SIG-M5 (cell line): ENCODE measurements around the gene DKC1.
"Not testable (repeated sequence)": the region's sequence is repeated elsewhere in the genome, so short reads cannot be mapped to it uniquely, and the experiment has no call there.

Source experiments
- DNase-seq: peaks from one replicate; lab custom pipeline; 2025; lab: John Stamatoyannopoulos, UW

Gene DKC1

GRCh38 chrX:154791939-154792338 lies 29.3 kb downstream of the DKC1 start:
- no peak for DNase-seq

GRCh38 chrX:154793084-154793795 lies 30.6 kb downstream of the DKC1 start:
- no peak for DNase-seq

DNA sequence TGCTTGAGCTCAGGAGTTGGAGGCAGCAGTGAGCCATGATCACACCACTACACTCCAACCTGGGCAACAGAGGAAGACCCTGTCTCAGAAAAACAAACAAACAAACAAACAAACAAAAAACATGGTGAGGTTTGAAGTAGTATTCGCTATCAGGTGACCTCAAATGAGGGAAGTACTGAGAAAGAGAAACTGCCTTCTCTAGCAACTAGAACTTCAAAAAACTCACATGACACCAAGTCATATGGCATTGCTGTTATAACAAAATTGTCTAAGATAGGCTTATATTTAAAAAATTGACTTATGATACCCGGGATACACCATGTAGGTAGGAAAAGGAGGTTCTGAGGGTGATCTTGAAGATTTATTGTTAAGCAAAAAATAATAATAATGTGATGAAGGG lies 32.4 kb downstream of the DKC1 start:
- DNase-seq: no peak

- DNase-seq: no peak
Measured at GRCh38 chrX:154797006-154797405, 34.3 kb downstream of the DKC1 start.

- DNase-seq: no peak
Measured at GRCh38 chrX:154799556-154800348, 37.1 kb downstream of the DKC1 start.

DNA sequence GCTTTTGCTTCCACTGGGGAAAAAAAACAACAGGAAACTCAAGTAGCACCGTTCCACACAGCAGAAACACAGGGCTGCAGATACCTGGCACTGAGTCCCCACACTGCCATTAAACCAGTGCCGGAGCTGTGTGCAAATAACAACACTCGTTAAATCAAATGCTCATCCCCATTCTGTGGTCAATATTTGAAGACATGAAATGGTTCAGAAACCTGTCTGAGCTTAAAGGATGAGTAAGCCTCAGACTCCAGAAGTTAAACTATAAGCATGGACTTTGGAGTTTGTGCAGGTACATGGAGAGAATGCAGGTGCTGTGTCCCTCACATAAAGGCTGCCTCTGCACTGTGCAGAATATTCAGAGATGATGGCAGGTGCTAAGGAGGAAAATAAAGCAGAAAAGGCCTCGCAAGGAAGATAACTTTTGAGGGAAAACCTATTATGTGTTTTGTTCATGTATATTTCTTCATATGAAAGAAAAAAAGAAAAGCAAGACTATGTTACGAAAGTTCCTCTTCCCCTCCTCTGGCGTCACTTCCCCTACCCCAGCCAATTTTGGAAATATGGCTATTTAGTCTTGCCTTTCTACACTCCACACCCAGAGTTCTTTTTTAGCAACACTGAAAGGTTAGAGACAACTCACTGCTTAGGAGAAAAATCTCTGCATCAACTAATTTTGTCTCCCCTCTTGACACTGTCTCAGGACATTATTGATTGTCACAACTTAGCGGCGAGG lies 38.0 kb downstream of the DKC1 start:
- DNase-seq: no peak

DNA sequence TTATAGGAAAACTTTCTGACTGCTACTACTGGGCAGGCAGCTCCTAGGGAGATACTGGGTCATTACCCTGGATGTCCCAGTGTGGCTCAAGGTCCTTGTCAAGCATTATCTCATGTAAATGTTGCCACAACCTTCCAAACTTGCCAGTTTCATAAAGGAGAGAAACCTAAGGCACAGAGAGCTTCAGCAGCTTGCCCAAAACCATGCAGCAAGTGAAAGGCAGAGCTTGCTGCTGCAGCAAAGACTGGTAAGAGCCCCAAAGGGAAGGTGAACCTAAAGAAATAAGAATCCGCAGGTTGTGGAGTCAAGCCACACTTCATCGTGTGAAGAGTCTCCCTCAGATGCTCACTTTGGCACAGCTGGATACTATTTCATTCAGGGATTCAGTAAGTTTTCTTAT lies 40.3 kb downstream of the DKC1 start:
- no peak for DNase-seq

GRCh38 chrX:154804261-154804956 lies 41.7 kb downstream of the DKC1 start:
- DNase-seq: no peak

GRCh38 chrX:154804957-154805695 lies 42.5 kb downstream of the DKC1 start, which contains the start of gene MPP1:
Gene MPP1, minus strand, starts transcription at chrX:154805485. Its CDS starts 112 bp downstream, at chrX:154805373.
- DNase-seq: no peak

DNA sequence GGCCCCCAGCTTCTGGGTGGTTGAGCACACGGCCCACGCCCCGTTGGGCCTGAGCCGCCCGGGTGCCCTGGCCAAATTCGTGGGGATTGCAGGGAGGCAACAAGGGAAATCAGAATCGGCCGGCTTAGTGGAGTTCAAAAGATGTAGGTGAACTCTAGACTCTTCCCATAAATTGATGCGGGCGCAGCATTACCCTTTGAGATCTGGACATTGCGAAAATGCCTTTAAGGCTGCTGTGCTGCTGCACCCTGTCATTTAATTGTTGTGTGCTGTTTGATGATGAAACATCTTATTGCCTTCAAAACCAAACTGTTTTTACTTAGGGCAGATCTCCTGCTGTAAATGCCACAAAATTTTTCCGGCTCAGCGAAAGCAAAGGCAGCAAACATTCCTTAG lies 43.0 kb downstream of the DKC1 start:
- DNase-seq: no peak

DNA sequence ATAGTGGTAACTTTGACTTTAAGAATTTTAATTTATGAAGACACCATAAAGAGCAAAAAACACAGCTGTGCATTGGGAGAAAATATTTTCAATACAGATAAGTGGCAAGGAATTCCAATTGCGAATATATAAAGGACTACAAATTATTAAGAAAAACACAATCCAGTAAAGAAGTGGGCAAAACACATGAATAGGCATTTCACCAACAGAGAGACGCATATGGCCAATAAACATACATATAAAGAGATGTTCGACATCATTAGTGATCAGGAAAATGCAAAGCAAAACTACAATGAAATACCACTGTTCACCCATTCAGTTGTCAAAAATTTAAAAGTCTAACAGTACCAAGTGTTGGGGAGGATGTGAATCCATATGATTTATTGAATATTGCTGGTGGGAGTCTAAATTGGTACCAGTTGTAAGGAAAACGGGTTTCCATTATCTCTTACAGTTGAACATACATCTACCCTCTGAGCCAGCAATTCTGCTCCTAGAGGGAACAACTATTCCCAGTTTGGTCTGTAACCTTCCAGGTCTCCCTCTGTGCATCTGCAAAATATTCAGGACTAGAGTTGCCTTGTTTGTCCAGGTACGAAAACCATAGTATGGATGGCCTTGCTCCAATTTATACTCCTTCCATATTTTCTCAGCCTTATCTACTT lies 44.3 kb downstream of the DKC1 start:
- DNase-seq: no peak

- DNase-seq: no peak
Measured at GRCh38 chrX:154809939-154810665, 47.4 kb downstream of the DKC1 start.

- no peak for DNase-seq
Measured at GRCh38 chrX:154812341-154813101, 49.9 kb downstream of the DKC1 start.

DNA sequence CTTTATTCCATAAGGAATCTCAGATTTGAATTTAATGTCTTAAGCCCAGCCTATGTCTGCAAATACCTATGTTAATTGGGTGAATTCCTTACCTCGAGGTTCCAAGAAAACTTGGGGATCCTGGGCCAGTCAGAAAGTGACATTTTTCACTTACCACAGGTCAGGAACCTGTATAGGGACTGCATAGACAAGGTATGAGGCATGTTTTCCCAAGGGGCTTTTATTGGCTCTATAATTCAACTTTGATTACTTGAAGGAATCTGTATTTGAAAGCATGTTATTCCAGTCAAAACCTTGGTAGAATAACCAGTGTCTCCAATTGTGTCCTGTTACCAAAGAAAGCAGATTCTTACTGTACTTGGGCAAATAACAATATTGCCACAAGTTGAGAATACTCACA lies 51.1 kb downstream of the DKC1 start:
- DNase-seq: no peak

- no peak for DNase-seq
Measured at GRCh38 chrX:154815274-154815818, 52.7 kb downstream of the DKC1 start.

GRCh38 chrX:154816326-154816898 lies 53.7 kb downstream of the DKC1 start:
- DNase-seq: not testable (repeated sequence)

DNA sequence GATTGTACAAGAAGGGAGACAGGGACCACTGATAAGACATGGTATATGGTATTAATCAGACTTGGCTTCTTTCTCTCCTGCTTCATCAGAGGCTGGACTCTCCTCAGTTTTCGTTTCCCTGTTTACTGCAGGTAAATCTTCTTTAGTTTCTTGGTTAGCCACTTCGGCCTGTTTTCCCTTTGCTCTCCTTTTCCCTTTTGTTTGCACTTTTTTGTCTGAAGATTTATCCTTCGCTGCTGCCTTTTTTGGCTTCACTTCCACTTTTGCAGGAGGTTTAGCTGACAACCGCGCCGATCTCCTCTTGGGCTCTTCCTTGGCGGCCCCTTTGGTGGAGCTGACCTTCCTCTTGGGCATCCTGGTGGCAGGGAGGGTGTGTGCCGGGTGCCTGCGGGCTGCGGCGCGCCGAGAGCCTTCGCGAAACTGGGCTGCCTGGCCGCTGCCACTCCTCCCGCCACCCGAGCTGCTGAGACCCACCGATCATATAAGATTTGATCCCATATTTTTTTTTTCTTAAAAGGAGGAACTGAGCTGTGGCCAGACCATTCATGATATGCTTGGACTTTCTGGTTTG lies 54.5 kb downstream of the DKC1 start:
- not testable (repeated sequence) for DNase-seq
